HepG2 (cell line): Measurements from ENCODE around the gene TNP2. TPM values are rescaled to one million over a fixed set of nuclear protein-coding genes. Genes with fewer than 3 reads are reported as not detected.
A peak's percentile ranks its signal among the peaks of the same experiment; 100 is the strongest.

Experiments
- CEBPG ChIP-seq: IDR thresholded peaks from 2 replicates; pipeline ENCODE4 v1.6.1; 2016
- DPF2 ChIP-seq: sonication (generic); formaldehyde crosslinking; IDR thresholded peaks from 2 replicates; pipeline ENCODE4 v1.4.0; 2020; ENCODE audit warnings: mild to moderate bottlenecking, low read depth, missing genetic modification reagents, borderline replicate concordance
- JUND ChIP-seq: sonication (generic); formaldehyde crosslinking; IDR thresholded peaks from 2 replicates; pipeline ENCODE4 v1.8.0; 2022; ENCODE audit warnings: mild to moderate bottlenecking, missing genetic modification reagents
- KDM5B ChIP-seq: sonication (generic); formaldehyde crosslinking; IDR thresholded peaks from 2 replicates; pipeline ENCODE4 v1.4.0; 2020; ENCODE audit warnings: missing genetic modification reagents, mild to moderate bottlenecking, borderline replicate concordance
- MAFG ChIP-seq: sonication (generic); formaldehyde crosslinking; IDR thresholded peaks from 2 replicates; pipeline ENCODE4 v1.5.1; 2020; ENCODE audit warnings: mild to moderate bottlenecking, missing genetic modification reagents
- MATR3 ChIP-seq: sonication (generic); formaldehyde crosslinking; IDR thresholded peaks from 2 replicates; pipeline ENCODE4 v1.4.0; 2020; ENCODE audit warnings: missing genetic modification reagents
- NFIC ChIP-seq: IDR thresholded peaks from 2 replicates; pipeline ENCODE4 v1.6.1; 2012; ENCODE audit warnings: mild to moderate bottlenecking, low read length, inconsistent platforms
- SMARCC2 ChIP-seq: fragments of 450-650 bp; IDR thresholded peaks from 2 replicates; pipeline ENCODE4 v1.6.1; 2017; ENCODE audit warnings: antibody characterized with exemption, mild to moderate bottlenecking
- ZMYM2 ChIP-seq: sonication (generic); formaldehyde crosslinking; IDR thresholded peaks from 2 replicates; pipeline ENCODE4 v1.8.0; 2022; ENCODE audit warnings: mild to moderate bottlenecking, missing genetic modification reagents
- ZNF124 ChIP-seq: sonication (generic); formaldehyde crosslinking; IDR thresholded peaks from 2 replicates; pipeline ENCODE4 v1.4.0; 2020; ENCODE audit warnings: missing genetic modification reagents
- ZNF180 ChIP-seq: sonication (generic); formaldehyde crosslinking; IDR thresholded peaks from 2 replicates; pipeline ENCODE4 v1.4.0; 2020; ENCODE audit warnings: low read depth, missing genetic modification reagents, borderline replicate concordance
- ZNF230 ChIP-seq: sonication (generic); formaldehyde crosslinking; IDR thresholded peaks from 2 replicates; pipeline ENCODE4 v1.4.0; 2020; ENCODE audit warnings: mild to moderate bottlenecking, missing genetic modification reagents
- ZNF333 ChIP-seq: sonication (generic); formaldehyde crosslinking; IDR thresholded peaks from 2 replicates; pipeline ENCODE4 v1.4.0; 2020; ENCODE audit warnings: mild to moderate bottlenecking, missing genetic modification reagents, borderline replicate concordance
- ZNF337 ChIP-seq: sonication (generic); formaldehyde crosslinking; IDR thresholded peaks from 2 replicates; pipeline ENCODE4 v1.5.1; 2020; ENCODE audit warnings: missing genetic modification reagents, low read depth, mild to moderate bottlenecking, borderline replicate concordance
- ZNF563 ChIP-seq: sonication (generic); formaldehyde crosslinking; IDR thresholded peaks from 2 replicates; pipeline ENCODE4 v1.8.0; 2022; ENCODE audit warnings: mild to moderate bottlenecking, moderate library complexity, missing genetic modification reagents
- ZNF607 ChIP-seq: sonication (generic); formaldehyde crosslinking; IDR thresholded peaks from 2 replicates; pipeline ENCODE4 v1.5.1; 2020; ENCODE audit warnings: missing genetic modification reagents, mild to moderate bottlenecking, borderline replicate concordance
- ZNF619 ChIP-seq: sonication (generic); formaldehyde crosslinking; IDR thresholded peaks from 2 replicates; pipeline ENCODE4 v1.4.0; 2020; ENCODE audit warnings: mild to moderate bottlenecking, missing genetic modification reagents
- ZSCAN29 ChIP-seq: sonication (generic); formaldehyde crosslinking; conservative IDR thresholded peaks from 2 replicates; pipeline ENCODE4 v1.4.0; 2020; ENCODE audit warnings: mild to moderate bottlenecking, missing genetic modification reagents
- polyA plus RNA-seq, 8 experiments: library from polyadenylated mRNA; depleted of rRNA in 3 of 8; stranded (reverse) in 7 of 8; unstranded in 1 of 8; fragments of >200 nt; fragmentation: Illumina TruSeq in 4 of 8; extraction: Trizol in 4 of 8; gene quantifications; 2 replicates each; pipeline versions ENCODE4 v1.2.1 to v1.2.3, GENCODE V29; 2011 to 2016; ENCODE audit warnings: low read depth in 4 of 8, missing spikeins in 1 of 8, mixed read lengths in 1 of 8; ENCODE audit not compliant: insufficient read depth in 1 of 8
- total RNA-seq, 5 experiments: library from RNA; depleted of rRNA; stranded (reverse); fragments of >200 nt; fragmentation: Illumina TruSeq; extraction: Trizol; gene quantifications; 2 replicates each; pipeline ENCODE4 v1.2.3, GENCODE V29; 2016; ENCODE audit warnings: low read depth in 1 of 5
- TF ChIP-seq, protein P1 (sequence below): sonication (generic); formaldehyde crosslinking; conservative IDR thresholded peaks from 2 replicates; pipeline ENCODE4 v1.5.0; 2020; ENCODE audit warnings: missing genetic modification reagents
- TF ChIP-seq, protein P2 (sequence below): sonication (generic); formaldehyde crosslinking; IDR thresholded peaks from 2 replicates; pipeline ENCODE4 v1.5.0; 2020; ENCODE audit warnings: missing genetic modification reagents, mild to moderate bottlenecking, borderline replicate concordance
- TF ChIP-seq, protein P3 (sequence below): sonication (generic); formaldehyde crosslinking; IDR thresholded peaks from 2 replicates; pipeline ENCODE4 v1.9.0; 2022; ENCODE audit warnings: missing genetic modification reagents, mild to moderate bottlenecking, borderline replicate concordance

The TNP2 gene
- total and polyA plus RNA-seq, 2 of the 13 experiments (the other 11 are each of a cell fraction or from before 2014, with no cell fraction given): not detected

DNA sequence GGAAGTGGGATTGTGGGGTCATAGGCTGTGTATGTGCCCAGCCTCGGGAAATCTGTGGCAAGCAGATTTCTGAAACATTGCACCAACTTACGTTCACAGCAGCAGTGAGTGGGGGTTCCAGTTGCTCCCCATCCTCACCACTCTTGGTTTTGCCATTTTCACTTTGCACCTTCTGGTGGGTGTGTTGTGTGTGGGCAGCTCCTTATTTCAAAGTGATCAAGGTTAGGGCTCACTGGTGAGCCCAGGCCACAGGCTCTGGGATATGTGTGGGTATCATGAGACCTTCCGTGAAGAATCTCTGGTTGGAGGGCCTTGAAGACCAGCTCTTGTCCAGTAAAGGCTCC, 41.5 kb upstream of the TNP2 start (continued):
- no peak for TF ChIP-seq SMARCC2
- no peak; the same call in 1 of the 2 replicates for TF ChIP-seq ZMYM2 (CRISPR knock-in tag)
- no peak for TF ChIP-seq ZNF619 (CRISPR knock-in tag)
- no peak for TF ChIP-seq CEBPG (CRISPR knock-in tag)
- TF ChIP-seq ZNF607 (CRISPR knock-in tag): no peak
- TF ChIP-seq, protein P1, sequence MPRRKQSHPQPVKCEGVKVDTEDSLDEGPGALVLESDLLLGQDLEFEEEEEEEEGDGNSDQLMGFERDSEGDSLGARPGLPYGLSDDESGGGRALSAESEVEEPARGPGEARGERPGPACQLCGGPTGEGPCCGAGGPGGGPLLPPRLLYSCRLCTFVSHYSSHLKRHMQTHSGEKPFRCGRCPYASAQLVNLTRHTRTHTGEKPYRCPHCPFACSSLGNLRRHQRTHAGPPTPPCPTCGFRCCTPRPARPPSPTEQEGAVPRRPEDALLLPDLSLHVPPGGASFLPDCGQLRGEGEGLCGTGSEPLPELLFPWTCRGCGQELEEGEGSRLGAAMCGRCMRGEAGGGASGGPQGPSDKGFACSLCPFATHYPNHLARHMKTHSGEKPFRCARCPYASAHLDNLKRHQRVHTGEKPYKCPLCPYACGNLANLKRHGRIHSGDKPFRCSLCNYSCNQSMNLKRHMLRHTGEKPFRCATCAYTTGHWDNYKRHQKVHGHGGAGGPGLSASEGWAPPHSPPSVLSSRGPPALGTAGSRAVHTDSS (CRISPR knock-in tag): no peak
- no peak for TF ChIP-seq DPF2 (CRISPR knock-in tag)
- no peak for TF ChIP-seq ZNF180 (CRISPR knock-in tag)
- TF ChIP-seq, protein P2, sequence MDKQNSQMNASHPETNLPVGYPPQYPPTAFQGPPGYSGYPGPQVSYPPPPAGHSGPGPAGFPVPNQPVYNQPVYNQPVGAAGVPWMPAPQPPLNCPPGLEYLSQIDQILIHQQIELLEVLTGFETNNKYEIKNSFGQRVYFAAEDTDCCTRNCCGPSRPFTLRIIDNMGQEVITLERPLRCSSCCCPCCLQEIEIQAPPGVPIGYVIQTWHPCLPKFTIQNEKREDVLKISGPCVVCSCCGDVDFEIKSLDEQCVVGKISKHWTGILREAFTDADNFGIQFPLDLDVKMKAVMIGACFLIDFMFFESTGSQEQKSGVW (CRISPR knock-in tag): no peak
- 0 out of 2 replicates have a peak, but pooled peaks have one; percentile 5 for TF ChIP-seq ZNF563
- TF ChIP-seq KDM5B (CRISPR knock-in tag): 0 out of 2 replicates have a peak, but pooled peaks have one; percentile 28
- TF ChIP-seq, protein P3, sequence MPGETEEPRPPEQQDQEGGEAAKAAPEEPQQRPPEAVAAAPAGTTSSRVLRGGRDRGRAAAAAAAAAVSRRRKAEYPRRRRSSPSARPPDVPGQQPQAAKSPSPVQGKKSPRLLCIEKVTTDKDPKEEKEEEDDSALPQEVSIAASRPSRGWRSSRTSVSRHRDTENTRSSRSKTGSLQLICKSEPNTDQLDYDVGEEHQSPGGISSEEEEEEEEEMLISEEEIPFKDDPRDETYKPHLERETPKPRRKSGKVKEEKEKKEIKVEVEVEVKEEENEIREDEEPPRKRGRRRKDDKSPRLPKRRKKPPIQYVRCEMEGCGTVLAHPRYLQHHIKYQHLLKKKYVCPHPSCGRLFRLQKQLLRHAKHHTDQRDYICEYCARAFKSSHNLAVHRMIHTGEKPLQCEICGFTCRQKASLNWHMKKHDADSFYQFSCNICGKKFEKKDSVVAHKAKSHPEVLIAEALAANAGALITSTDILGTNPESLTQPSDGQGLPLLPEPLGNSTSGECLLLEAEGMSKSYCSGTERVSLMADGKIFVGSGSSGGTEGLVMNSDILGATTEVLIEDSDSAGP (CRISPR knock-in tag): peak; percentile 51; the same call in 1 of the 2 replicates
- TF ChIP-seq ZSCAN29 (CRISPR knock-in tag): no peak
- no peak for TF ChIP-seq MAFG (CRISPR knock-in tag)
- TF ChIP-seq ZNF333 (CRISPR knock-in tag): no peak
- no peak for TF ChIP-seq MATR3 (CRISPR knock-in tag)
- TF ChIP-seq JUND: no peak
- no peak for TF ChIP-seq ZNF337 (CRISPR knock-in tag)
- TF ChIP-seq ZNF124 (CRISPR knock-in tag): no peak
- no peak for TF ChIP-seq ZNF230 (CRISPR knock-in tag)
- no peak for TF ChIP-seq NFIC
